DOHH2 (cell line): ENCODE results near the gene SYNE1.

Experiments
- CTCF ChIP-seq: fragments of 200-600 bp; sonication (generic); IDR thresholded peaks from one replicate; pipeline ENCODE4 v1.5.1; 2014; ENCODE audit warnings: antibody characterized with exemption, mild to moderate bottlenecking, low read depth, low read length; ENCODE audit not compliant: poor library complexity, severe bottlenecking
- EZH2phosphoT487 ChIP-seq: fragments of 200-600 bp; sonication (generic); IDR thresholded peaks from 2 replicates; pipeline ENCODE4 v1.6.1; 2017; ENCODE audit warnings: borderline replicate concordance, mild to moderate bottlenecking, antibody characterized with exemption, low read length, moderate library complexity, mixed read lengths

- no peak for TF ChIP-seq CTCF
- no peak for TF ChIP-seq EZH2phosphoT487
These were observed 501.3 kb downstream of the SYNE1 start for GRCh38 chr6:152135755-152136448.
